Activated CD8-positive, alpha-beta memory T cell treated with anti-CD3 and anti-CD28 coated beads, Interleukin-2, amount 50 U/mL, for 24 hours (primary cell): ENCODE data around the gene SOAT1.

Experiments used
- DNase-seq: peaks from one replicate; pipeline ENCODE4 v3.0.0-alpha.2; 2020; ENCODE audit errors: extremely low read depth

Gene SOAT1

DNA sequence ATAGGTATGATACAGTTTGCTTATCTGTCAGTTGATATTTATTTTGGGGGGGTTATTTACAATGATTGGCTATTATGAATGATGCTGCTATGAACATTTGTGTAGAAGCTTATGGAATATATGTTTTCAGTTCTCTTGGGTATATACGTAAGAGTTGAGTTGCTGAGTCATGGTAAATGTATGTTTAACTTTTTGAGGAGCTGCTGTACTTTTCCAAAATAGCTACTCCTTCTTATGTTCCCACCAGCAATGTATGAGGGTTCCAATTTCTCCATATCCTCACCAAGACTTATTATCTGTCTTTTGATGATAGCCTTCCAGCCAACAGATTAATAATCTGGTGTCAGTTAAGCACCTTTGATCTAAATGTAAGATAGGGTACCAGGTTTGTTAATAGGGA lies 11.9 kb downstream of the SOAT1 start:
- DNase-seq: no peak

DNA sequence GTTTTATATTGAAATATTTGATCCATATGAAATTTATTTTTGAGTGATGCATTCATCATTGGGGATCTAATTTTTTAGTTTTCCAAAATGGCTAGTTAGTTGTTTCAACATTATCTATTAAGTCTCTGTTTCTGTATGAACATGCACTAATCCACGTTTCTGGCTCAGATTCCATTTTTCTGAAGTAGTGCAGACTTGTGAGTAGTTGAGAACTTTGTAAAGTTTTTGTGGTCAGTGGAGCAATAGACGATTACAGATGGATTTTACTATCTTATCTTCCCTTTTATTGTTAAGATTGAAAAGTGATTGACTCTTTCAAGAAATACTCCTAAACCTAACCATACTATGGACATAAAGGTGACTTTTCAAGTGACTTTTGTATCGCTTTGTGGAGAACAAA lies 16.7 kb downstream of the SOAT1 start:
- DNase-seq: no peak

DNA sequence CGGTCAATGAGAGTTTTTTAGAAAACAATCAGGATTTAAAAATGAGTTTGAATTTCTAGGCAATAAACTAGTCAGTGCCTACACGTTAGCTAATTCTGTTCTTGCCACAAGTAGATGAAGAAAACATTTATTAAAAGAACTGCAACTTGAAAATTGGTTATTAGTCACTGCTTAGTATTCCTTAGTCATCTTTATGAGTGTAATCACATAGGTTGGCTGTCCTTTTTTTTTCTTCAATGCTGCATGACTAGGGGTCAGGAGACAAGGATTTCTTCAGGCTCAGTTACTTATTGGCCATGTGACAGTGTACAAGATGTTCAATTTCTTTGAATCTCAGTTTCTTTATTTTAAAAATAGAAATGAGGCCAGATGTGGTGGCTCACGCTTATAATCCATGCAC lies 17.1 kb downstream of the SOAT1 start:
- DNase-seq: no peak

- no peak for DNase-seq
Measured at GRCh38 chr1:179311149-179311700, 17.6 kb downstream of the SOAT1 start.

DNA sequence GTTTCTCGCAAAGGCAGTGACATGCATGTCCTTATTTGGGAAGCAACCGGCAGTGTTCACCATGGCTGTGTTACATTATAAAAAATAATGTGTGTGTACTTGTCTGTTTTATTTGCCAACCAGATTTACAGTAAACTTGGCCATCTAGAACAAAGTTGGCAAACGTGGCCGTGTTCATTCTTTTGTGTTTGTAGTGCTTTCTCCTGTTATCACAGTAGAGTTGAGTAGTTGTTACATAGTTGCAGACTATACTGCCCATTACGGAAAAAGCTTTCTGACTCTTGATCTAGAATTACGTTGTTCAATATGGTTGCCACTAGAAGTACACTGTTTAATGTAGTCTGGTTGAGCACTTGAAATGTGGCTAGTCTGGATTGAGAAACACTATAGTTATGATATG lies 19.4 kb downstream of the SOAT1 start:
- no peak for DNase-seq

- DNase-seq: no peak
Measured at GRCh38 chr1:179314928-179315327, 21.3 kb downstream of the SOAT1 start.

DNA sequence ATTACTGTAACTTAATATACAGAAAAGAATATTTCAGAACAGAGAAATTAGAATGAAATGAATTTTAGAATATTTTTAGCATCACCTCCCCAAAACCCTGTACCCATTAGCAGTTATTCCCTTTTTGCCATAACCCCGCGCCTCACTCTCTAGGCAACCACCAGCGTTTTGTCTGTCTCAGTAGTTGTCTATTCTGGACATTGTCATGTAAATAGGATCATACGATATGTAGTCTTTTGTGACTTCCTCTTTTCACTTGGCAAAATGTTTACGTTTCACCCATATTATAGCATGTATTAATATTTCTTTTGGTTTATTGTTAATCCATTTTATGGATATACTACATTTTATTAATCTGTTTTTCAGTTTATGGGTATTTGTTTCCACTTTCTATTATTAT lies 24.9 kb downstream of the SOAT1 start:
- DNase-seq: no peak

DNA sequence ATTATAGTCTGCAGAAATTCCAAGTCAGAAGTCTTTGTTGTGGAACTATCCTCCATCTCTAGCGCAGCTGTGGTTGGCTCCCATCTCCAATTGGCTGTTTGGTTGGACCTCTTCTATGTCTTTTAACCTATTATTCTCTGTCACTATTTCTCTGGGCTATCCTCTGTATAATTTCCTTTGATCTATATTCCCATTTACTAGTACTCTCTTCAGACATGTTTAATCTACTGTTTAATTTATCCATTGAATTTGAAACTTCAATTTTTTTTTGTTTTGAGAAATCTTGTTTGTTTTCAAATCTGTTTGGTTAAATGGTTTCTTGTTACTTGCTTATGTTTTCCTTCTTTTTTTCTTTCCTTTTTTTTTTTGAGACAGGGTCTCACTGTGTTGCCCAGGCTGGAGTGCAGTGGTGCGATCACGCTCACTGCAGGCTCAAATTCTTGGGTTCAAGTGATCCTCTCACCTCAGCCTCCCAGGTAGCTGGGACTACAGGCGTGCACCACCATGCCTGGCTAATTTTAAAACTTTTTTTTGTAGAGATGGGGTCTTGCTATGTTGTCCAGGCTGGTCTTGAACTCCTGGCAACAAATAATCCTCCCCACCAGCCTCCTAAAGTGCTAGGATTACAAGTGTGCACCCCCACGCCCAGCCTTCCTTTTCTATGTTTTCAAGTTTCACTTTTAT lies 28.1 kb downstream of the SOAT1 start:
- no peak for DNase-seq

- no peak for DNase-seq
Measured at GRCh38 chr1:179322557-179322956, 29.0 kb downstream of the SOAT1 start.

GRCh38 chr1:179323436-179323835 lies 29.8 kb downstream of the SOAT1 start:
- no peak for DNase-seq

- no peak for DNase-seq
Measured at GRCh38 chr1:179325836-179326235, 32.2 kb downstream of the SOAT1 start.

DNA sequence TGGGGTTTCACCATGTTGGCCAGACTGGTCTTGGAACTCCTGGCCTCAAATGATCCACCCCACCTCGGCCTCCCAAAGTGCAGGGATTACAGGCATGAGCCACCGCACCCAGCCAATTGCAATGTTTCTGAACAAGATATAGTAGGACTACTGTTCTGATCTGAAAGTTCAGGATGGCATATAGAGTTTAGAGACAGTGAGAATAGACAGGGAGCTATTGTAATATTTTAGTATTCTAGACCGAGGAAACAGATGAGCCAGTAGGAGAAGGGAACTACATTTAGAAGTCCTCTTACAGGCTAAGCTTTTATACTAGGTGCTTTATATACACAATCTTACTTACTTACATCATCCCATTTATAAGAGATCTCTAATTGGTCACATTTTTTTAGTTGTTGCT lies 33.1 kb downstream of the SOAT1 start:
- no peak for DNase-seq

DNA sequence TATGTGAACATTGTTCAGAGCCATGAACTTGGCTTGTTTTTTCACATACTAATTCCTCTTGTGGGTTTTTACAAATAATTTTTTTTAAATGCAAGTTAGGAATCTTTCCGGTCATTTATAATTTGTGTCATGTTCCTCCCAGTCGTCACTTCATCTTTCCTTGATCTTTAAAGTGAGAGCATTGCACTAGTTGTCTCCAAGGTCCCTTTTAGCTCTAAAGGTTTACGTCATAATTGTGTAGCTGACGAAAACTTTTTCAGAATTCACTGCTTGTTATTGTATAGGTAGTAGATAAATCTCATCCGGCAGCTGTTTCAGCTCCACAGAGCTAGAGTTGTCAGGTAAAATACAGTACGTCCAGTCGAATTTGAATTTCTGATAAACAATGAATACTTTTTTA lies 33.6 kb downstream of the SOAT1 start:
- no peak for DNase-seq

GRCh38 chr1:179327679-179328078 lies 34.1 kb downstream of the SOAT1 start:
- DNase-seq: no peak

DNA sequence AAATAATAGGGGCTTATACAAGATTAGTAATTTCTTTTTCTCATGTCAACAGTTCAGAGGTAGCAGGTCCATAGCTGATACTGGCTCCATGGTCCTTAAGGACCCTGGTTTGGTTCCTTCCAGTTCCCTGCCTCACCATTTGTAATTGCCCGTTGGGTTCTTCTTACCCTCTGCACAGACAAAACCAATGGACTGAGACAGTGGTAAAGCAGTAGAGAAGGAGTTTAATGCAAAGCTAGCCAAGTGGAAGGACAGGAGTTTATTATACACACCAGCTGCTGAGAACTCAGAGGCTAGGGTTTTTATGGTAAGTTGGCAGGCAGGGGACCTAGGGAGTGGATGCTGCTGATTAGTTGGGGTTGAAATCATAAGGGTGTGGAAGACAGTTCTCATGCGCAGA lies 36.3 kb downstream of the SOAT1 start:
- DNase-seq: no peak

- no peak for DNase-seq
Measured at GRCh38 chr1:179334440-179334839, 40.8 kb downstream of the SOAT1 start.

DNA sequence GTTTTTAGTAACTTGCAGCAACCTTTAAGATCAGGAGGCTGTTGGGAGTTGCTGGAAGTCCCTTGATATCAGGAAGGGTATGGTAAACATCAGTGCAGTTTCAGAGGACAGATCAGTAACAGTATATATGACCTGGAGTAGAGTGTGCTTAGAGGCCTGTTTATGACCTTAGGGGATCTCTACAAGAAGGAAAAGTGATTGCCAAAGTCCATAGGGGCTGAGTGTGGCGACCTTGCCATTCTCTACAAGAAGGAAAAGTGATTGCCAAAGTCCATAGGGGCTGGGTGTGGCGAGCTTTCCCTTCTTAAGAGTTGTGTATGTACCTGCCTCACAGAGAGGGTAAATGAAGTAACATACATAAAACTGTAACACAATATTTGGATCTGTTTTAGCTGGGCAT lies 43.7 kb downstream of the SOAT1 start:
- no peak for DNase-seq

- no peak for DNase-seq
Measured at GRCh38 chr1:179337942-179338560, 44.5 kb downstream of the SOAT1 start.

DNA sequence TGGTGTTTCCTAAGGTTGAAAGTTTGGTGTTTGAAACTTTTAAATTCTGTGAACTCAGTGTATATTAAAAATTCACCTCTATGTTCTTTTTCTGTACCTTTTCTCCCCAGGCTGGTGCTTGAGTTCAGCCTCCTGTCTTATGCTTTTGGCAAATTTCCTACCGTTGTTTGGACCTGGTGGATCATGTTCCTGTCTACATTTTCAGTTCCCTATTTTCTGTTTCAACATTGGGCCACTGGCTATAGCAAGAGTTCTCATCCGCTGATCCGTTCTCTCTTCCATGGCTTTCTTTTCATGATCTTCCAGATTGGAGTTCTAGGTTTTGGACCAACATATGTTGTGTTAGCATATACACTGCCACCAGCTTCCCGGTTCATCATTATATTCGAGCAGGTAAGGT lies 47.3 kb downstream of the SOAT1 start:
- no peak for DNase-seq

DNA sequence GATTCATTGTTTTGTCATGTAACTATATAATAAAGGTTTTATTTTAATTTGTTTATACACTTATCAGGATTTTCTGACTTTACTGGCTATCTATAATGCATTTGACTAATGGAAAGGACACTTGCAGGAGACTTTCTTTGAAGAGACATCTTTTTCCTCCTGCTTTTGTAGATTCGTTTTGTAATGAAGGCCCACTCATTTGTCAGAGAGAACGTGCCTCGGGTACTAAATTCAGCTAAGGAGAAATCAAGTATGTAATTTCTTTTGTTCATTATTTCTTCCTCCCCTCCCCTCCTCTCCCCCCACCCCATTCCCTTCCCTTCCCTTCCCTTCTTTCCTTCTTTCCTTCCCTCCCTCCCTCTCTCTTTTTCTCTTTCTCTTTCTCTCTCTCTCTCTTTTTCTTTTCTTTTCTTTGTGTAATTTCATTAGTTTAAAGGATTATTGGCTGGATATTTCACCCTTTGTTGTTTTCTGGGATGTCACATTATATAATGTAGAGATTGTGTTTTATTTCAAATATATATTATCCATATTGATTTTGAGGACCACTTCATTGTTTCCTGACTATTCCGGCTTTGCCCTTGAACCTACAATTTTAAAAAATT lies 48.4 kb downstream of the SOAT1 start:
- no peak for DNase-seq

DNA sequence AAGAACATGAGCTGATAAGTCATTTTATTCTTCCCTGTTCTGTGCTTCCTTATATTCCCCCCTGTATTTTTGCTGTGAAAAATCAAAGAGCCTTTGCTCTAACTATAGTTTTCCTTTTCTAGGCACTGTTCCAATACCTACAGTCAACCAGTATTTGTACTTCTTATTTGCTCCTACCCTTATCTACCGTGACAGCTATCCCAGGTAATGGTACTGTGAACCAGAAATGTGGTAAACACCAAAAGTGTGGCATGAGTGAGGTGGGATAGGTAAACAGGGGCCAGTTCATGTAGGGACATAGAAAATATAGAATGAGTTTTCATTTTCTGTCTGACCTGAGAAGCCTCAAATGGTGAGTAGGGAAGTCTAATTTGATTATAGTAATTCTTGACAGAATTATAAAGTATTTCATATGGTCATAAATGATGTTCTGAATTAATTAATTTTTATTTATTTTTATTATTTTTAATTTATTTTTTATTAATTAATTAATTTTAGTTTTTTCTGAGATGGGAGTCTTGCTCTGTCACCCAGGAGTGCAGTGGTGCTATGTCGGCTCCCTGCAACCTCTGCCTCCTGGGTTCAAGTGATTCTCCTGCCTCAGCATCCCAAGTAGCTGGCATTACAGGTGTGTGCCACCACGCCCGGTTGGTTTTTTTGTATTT lies 49.3 kb downstream of the SOAT1 start:
- no peak for DNase-seq

DNA sequence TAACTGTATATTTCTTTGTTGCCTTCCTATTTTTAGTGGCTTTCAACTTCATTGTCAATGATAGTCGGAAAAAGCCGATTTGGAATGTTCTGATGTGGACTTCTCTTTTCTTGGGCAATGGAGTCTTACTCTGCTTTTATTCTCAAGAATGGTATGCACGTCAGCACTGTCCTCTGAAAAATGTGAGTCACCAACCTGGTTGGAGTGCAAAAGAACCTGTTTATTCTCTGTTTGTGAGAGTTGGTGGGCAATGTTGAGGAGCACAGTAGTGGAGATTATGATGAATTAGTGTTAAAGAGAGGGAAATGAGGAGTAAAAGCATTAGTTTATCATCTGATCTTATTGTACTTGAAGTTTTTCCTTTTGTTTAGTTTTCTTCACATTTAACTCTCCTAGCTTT lies 57.7 kb downstream of the SOAT1 start:
- no peak for DNase-seq

DNA sequence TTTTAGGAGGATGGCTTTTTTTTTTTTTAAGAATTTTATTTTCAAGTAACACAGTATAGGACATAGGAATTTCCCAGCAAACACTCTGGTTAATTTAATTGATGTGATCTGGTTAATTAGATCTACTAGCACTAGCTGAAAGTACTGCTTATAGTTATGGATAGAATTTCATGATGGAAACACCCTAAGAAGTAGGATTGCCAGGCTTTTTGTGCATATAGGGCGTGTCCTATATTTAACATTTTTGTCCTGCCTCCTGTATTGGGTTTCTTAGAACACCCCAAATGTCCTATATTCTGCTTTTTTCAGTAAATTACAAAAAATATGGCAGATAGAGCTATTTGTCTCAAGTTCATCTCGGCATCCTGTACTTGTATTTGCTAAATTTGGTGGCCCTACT lies 58.6 kb downstream of the SOAT1 start:
- DNase-seq: no peak
